K562 (cell line): ENCODE data around the gene SIGLEC7. TPM values are rescaled to one million over a fixed set of nuclear protein-coding genes. Genes with fewer than 3 reads are reported as not detected.
A peak's percentile ranks its signal among the peaks of the same experiment; 100 is the strongest.

Experiments used
- BRD4 ChIP-seq: fragments of 200-600 bp; sonication (generic); IDR thresholded peaks from 2 replicates; pipeline ENCODE4 v1.6.1; 2017; ENCODE audit warnings: inconsistent platforms
- FOXK2 ChIP-seq, 2 experiments: fragments of 450-650 bp; IDR thresholded peaks in 1 of 2; conservative IDR thresholded peaks in 1 of 2; 2 replicates each; pipeline ENCODE4 v1.6.1; 2016; ENCODE audit warnings: low read depth in 2 of 2, mild to moderate bottlenecking in 1 of 2
- GATAD2B ChIP-seq: fragments of 450-650 bp; IDR thresholded peaks from 2 replicates; pipeline ENCODE4 v1.6.1; 2017; ENCODE audit warnings: mild to moderate bottlenecking, borderline replicate concordance
- JUND ChIP-seq, 2 experiments: IDR thresholded peaks; 2 replicates in 1 of 2; 3 replicates in 1 of 2; pipeline ENCODE4 v1.6.1; 2011; ENCODE audit warnings: borderline replicate concordance in 2 of 2, low read depth in 2 of 2, low read length in 2 of 2, improper control_type of control experiment in 1 of 2, missing biosample characterization in 1 of 2, missing genetic modification characterization in 1 of 2, missing genetic modification reagents in 1 of 2
- NR2C1 ChIP-seq, 2 experiments: fragments of 450-650 bp; IDR thresholded peaks; 2 replicates each; pipeline ENCODE4 v1.6.1; 2017; ENCODE audit warnings: mild to moderate bottlenecking in 2 of 2, antibody characterized with exemption in 1 of 2, inconsistent platforms in 1 of 2, missing compliant biosample characterization in 1 of 2, missing genetic modification characterization in 1 of 2
- OTX1 ChIP-seq: fragments of 450-650 bp; formaldehyde crosslinking; IDR thresholded peaks from 2 replicates; pipeline ENCODE4 v1.4.0; 2022; ENCODE audit warnings: mild to moderate bottlenecking
- RERE ChIP-seq: sonication (generic); formaldehyde crosslinking; IDR thresholded peaks from 2 replicates; pipeline ENCODE4 v1.8.0; 2023; ENCODE audit warnings: missing genetic modification reagents, mild to moderate bottlenecking, borderline replicate concordance
- RFX1 ChIP-seq: fragments of 450-650 bp; IDR thresholded peaks from 2 replicates; pipeline ENCODE4 v1.6.1; 2016; ENCODE audit warnings: mild to moderate bottlenecking, moderate library complexity
- SUPT5H ChIP-seq: fragments of 450-650 bp; IDR thresholded peaks from 2 replicates; pipeline ENCODE4 v1.6.1; 2016
- ZBTB26 ChIP-seq: fragments of 450-650 bp; formaldehyde crosslinking; IDR thresholded peaks from 2 replicates; pipeline ENCODE4 v1.4.0; 2022; ENCODE audit warnings: missing genetic modification characterization
- ZNF395 ChIP-seq: fragments of 200-800 bp; sonication (Bioruptor generic); IDR thresholded peaks from 2 replicates; pipeline ENCODE4 v1.6.1; 2017; ENCODE audit warnings: missing genetic modification characterization, missing compliant biosample characterization
- ZNF511 ChIP-seq: sonication (generic); formaldehyde crosslinking; IDR thresholded peaks from 2 replicates; pipeline ENCODE4 v1.8.0; 2022; ENCODE audit warnings: mild to moderate bottlenecking, missing genetic modification reagents
- polyA plus RNA-seq, 8 experiments: library from polyadenylated mRNA; depleted of rRNA in 4 of 8; stranded (reverse) in 5 of 8; unstranded in 3 of 8; fragments of >200 nt; fragmentation: Nextera tagmentation in 2 of 8; fragmentation: Illumina TruSeq in 1 of 8; extraction: Ambion mirVana in 2 of 8; extraction: Trizol in 1 of 8; gene quantifications; 2 replicates each; pipeline versions ENCODE4 v1.2.1 to v1.2.3, GENCODE V29; 2011 to 2014; ENCODE audit warnings: inconsistent platforms in 1 of 8, missing spikeins in 1 of 8
- total RNA-seq, 7 experiments: library from RNA; depleted of rRNA in 6 of 7; stranded (reverse); fragments of >200 nt in 6 of 7; fragmentation: Illumina TruSeq in 2 of 7; extraction: Trizol in 2 of 7; gene quantifications; 2 replicates each; pipeline versions ENCODE4 v1.2.1 to v1.2.3, GENCODE V29; 2011 to 2021; ENCODE audit warnings: low replicate concordance in 1 of 7

The SIGLEC7 gene
- total and polyA plus RNA-seq, 9 of the 15 experiments (the other 6 are each of a cell fraction or from before 2014, with no cell fraction given), result 0.10 to 0.12 TPM; not detected in 7

GRCh38 chr19:51108066-51108804 lies 33.9 kb upstream of the SIGLEC7 start, which contains the start of gene CTU1 (continued):
- TF ChIP-seq NR2C1 (IDR thresholded peaks at IDR 0.05) (peak; percentile 83), NR2C1 (tag; IDR thresholded peaks at IDR 0.05) (peak; percentile 91), JUND (IDR thresholded peaks at IDR 0.05; ENCODE audit: borderline replicate concordance, low read depth, low read length) (peak; percentile 73), JUND (tag; IDR thresholded peaks at IDR 0.05; ENCODE audit: borderline replicate concordance, low read depth, low read length) (peak; percentile 42; the same call in 1 of the 3 replicates), ZNF511 (CRISPR knock-in tag) (no peak), ZBTB26 (CRISPR knock-in tag) (no peak), OTX1 (CRISPR knock-in tag) (peak; percentile 68; the same call in 1 of the 2 replicates), ZNF395 (peak; percentile 88), BRD4 (peak; percentile 33; the same call in 1 of the 2 replicates), FOXK2 (conservative IDR thresholded peaks at IDR 0.05 in 1 of 2, IDR thresholded peaks at IDR 0.05 in 1 of 2; ENCODE audit: low read depth in 2 of 2) (peak; percentile 52 to 67; a peak in 2 of 4 replicates), GATAD2B (no peak), RFX1 (peak; percentile 99), SUPT5H (peak; percentile 81), RERE (CRISPR knock-in tag) (no peak)
